CD4-positive, alpha-beta T cell treated with Interleukin-4 for 1 hour (primary cell): ENCODE data around the gene TFB1M.
"Not testable (repeated sequence)": the region's sequence is repeated elsewhere in the genome, so short reads cannot be mapped to it uniquely, and the experiment has no call there.

Experiments used
- DNase-seq, 2 donors: peaks; one replicate each; pipeline ENCODE4 v3.0.0-alpha.2; 2020 to 2022

The TFB1M gene

DNA sequence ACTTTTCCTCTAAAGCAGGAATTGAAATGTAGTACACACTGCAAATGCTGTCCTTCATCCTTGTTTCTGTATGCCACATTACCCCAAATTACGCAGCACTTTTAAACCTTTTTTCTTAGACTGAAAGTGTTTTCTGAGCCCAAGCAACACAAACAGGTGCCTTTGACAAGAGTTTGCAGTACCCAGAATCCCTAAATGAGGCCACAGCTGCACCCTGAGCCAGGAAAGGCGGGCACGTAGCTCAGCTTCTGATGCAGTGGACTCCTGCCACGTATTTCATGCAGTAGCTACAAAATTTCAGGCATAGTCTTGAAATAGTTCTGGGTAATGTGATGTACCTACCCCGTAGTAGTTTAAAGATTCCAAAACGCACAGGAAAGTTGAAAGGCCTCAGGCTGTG, 81.4 kb downstream of the TFB1M start:
- DNase-seq = no peak

DNA sequence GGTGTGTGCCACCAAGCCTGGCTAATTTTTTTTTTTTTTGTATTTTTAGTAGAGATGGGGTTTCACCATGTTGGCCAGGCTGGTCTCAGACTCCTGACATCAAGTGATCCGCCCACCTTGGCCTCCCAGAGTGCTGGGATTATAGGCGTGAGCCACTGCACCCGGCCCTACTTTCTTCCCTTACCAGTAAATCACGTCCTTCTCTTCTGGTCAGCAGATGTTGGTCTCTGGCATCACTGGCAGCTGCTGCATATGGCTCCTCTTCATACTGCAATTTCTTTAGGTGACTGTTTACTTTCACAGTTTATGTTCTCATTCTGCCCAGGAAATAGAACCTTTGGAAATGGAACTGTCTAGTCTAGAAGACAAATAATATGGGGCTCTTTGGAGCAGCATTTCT, 83.3 kb downstream of the TFB1M start:
- not testable (repeated sequence) for DNase-seq

DNA sequence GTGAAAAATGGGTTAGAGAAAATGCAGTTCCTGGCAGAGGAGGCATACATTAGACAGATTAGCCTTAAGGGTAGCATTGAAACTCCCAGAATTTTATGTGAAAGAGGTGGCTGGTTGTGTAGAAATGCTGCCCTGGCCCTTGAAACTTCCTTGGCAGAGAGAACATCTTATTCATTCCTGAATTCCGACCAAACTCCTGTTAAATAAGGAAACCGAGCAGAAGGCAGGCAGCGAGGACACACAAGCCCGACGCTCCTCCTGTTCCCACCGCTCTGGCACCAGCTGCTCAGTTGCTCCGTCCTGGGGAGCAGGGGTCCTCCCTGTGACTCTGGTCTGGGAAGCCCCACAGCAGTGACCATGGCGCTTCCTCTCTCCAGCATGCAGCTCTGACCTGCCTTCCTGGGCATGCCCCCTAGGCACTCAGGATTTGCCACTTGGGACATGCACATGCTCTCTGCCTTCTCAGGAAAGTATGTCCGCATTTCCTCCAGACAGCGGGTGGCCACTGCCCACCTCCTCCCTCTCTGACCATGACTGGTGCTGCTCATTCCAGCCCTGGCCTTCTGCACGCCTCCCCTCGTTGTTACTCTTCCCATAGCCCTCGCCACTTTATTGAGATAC, 85.6 kb downstream of the TFB1M start:
- no peak for DNase-seq

DNA sequence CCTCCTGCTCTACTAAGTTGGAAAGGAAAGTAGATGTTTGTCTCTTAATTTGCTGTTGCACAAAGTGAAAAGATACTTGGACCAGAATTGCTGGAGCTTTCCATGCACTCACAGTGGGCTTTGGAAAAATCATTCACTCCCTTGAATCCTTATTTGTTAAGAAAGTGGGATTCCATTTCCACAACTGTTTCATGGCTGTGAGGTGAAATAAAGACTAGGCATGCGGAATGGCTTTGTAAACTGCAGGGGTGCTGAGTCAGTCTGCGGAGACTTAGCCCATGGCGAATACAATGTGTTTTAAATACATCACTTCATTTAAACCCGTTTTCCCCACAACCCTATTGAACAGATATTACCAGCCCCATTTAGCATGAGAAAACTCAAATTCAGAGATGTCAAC, 87.2 kb downstream of the TFB1M start:
- DNase-seq = no peak

DNA sequence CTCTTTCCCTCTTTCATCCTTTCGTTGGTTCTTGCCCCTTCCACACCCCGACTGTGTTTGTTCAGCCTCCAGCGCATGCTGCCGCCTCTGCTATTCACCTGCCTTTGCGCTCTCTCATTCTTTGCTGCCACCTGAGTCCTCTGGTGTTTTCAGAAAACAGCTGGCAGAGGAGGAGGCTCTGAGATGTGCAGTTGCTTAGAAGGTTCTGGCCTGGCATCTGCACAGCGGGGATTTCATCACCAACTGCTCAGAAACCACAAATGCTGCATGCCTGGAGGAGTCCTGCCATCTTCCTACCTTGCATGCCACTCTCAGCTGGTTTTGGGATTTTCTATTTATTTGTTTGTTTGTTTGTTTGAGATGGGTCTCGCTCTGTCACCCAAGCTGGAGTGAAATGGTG, 89.7 kb downstream of the TFB1M start:
- no peak for DNase-seq

DNA sequence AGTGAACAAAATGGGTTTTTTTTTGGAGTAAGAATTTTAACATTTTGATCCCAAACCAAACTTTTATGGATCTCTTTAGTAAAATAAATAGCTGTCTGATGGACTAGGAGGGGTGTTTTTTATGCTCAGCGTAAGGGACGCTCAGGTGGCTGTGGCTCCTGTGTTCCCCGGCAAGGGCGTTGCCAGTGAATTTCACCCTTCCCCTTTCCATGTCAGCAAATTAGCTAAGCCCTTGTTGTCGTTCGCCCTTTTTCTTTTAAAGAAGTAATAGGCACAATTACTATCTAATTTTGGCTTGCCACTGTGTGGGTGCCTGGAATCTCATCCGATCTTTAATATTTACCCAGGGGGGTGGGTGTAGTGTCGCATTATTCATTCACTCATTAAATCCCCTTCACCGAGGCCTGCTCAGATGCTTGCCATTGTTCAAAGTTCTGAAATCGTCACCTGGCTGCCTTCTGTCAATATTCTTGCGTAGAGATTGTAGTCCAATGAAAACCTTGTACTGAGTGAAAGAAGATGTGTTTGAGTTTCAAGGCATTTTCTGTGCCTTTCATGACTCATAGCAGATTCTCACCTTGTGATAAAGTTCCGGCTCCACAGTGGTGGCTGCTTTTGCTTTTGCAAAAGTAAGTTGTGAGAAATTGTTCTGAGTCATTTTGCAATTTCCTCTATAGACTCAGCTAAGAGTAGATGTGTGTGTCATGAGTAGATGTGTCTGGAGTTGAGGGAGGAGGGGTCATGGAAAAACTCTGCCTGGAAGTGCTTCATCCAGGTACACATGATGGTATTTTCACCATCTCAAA, 90.4 kb downstream of the TFB1M start:
- peak; percentile 42 to 47 for DNase-seq

DNA sequence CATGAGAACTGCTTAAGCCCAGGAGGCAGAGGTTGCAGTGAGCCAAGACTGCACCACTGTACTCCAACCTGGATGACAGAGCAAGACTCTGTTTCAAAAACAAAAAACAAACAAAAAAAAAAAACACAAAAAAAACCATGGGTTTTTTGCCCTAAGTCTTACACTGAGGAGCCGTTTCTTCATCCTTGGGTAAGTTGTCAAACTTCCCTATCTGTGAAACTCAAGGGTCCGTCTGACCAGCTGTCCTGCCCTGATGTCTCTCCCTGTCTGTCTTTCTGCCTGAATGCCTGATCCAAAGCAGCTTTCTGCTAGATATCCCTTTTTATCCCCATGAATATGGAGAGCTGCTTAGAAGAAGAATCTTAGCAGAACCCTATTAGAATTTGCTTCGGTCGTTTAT, 91.8 kb downstream of the TFB1M start:
- DNase-seq = no peak

DNA sequence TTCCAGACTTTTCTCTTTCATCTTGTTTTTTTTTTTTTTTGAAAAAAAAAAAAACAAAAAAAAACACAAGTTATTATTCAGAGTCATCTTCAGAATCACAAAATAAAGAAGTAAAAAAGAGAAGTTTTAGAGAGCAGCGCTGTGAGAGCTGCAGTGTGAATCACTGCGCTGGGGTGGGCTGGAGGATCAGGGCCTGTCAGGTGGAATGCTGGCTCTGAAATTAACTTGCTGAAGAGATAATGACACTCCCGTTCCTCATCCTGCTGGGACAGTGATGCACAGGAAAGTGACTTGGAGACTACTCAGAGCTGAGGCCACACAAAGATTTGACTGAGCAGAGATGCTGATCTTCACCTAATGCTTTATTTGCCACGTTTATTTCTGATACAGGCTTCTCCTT, 93.2 kb downstream of the TFB1M start:
- peak in 1 of 2 donors; percentile 50 for DNase-seq

DNA sequence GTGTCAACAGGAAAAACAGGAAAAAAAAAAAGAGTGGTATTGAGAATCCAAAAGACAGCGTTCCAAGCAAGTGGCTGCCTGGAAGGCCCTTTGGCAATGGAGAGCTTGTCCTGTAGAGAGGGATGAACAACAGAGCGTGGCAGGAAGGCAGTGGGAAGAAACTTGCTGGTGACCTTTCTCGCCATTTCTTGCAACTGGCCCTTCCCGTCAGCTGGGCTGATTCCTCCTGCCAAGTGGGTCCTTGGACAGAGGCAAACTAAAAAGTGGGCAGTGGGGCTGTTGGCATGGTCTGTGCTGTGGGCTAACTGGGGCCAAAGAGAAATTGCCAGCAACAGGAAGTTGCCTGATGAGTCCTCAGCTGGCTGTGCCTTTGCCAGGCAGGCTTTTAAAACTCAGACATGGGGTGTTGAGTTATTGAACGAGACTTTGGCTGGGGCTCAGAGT, 94.4 kb downstream of the TFB1M start:
- DNase-seq = no peak

DNA sequence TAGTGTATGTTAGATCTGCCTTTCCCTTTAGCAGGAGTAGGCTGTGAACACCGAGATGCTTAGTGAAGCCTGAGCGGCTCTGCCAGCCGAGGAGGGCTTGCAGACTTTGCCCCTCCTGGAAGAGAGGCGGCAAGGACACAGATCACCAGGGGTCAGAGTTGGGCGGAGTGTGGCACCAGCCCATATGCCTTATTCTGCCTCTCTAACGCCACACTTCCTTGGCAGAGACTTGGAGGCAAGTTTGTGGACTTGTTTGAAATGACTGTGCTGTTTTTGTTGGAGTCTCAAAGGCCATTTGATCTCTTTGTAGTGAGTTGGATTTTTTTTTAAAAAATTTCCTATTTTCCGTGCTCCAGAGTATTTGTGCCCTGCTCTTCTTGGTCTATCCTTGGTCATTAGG, 95.0 kb downstream of the TFB1M start:
- DNase-seq = no peak

DNA sequence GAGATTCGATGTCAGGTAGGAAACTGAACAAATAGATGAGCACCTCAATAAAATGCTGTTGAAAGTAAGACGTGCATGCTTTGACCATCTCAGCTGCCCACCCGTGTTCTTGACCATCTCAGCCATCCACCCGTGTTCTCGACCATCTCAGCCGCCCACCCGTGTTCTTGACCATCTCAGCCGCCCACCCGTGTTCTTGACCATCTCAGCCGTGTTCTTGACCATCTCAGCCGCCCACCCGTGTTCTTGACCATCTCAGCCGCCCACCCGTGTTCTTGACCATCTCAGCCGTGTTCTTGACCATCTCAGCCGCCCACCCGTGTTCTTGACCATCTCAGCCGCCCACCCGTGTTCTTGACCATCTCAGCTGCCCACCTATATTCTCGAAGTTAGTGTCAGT, 95.6 kb downstream of the TFB1M start:
- DNase-seq = not testable (repeated sequence)

DNA sequence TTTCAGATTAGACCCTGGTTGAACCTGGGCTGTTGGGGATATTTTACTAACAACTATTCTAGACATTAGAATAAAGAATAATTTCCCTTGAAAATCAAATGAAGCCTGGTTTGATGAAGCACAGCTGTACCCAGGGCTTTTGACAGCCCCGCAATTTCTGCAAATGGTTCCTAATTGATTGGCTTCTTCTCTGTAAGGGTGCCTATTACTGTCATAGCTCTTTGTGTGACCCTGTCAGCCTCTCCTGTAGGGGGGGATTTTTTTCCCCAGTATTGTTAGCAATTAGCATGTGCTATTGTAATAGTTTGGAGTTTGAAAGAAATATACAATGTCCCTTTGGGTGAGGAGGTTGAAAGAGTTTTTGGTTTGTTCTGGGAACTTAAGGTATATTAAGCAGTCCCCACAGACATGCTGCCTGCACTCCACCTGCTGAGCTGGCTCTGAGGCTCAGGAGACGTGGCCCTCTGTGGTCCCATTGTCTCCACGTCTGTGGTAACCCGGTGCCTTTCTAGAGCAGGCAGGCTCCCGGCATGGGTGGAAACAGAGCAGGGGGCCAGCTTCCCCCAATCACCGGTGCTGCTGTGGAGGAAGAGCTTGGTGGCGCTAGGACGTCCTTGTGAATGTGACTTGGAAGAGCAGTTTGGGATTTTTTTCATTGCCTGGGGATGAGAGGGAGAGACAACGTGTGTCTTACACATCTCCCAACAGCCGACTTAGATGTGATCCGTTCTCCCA, 97.8 kb downstream of the TFB1M start:
- DNase-seq = no peak

DNA sequence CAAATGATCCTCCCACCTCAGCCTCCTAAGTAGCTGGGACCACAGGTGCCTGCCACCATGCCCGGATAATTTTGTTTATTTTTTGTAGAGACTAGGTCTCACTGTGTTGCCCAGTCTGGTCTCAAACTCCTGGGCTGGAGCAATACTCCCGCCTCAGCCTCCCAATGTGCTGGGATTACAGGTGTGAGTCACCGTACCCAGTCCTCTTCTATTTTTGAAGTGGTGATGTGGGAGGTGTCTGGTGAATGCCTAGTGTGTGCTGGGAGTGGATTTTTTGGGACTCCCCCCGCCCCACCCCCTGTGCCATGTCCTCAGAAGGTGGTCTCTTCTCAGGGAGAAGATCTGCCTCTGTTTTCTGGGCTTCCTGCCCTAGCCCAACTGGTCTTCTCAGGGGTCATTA, 98.4 kb downstream of the TFB1M start:
- DNase-seq = no peak

DNA sequence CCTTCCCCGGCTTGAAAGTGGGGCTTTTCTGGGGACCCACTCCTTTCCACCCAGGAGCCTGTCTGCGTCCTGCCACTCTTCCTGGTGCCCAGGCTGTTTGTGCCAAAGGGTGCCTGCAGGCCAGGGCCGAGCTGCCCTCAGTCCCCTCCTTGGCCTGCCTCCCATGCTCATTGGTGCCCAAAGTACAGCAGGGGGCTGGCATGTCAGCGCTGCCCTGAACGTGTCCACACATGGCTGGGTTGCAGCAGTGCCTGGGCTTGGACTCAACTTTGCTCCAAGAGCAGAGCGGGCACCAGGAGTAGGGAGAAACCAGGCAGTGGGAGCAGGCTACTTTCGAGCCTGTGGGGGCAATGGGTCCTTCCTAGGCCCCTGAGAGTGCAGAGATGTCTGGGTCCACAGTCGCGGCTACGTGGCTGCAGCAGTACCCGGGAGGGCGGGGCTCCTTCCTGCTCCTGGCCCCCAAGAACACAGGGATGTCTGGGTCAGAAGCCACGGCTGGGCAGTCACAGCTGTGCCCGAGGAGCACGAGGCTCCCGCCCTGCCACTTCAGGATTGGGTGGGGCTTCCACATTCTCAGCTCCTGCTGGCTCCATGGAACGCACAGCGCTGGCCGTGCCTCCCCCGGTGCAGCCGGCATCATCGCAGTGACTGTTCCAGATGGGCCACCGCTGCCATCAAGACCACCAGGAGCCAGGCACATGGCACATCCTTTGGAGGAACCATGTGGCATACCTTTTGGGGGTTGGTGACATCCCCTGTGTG, 100.5 kb downstream of the TFB1M start:
- no peak for DNase-seq

DNA sequence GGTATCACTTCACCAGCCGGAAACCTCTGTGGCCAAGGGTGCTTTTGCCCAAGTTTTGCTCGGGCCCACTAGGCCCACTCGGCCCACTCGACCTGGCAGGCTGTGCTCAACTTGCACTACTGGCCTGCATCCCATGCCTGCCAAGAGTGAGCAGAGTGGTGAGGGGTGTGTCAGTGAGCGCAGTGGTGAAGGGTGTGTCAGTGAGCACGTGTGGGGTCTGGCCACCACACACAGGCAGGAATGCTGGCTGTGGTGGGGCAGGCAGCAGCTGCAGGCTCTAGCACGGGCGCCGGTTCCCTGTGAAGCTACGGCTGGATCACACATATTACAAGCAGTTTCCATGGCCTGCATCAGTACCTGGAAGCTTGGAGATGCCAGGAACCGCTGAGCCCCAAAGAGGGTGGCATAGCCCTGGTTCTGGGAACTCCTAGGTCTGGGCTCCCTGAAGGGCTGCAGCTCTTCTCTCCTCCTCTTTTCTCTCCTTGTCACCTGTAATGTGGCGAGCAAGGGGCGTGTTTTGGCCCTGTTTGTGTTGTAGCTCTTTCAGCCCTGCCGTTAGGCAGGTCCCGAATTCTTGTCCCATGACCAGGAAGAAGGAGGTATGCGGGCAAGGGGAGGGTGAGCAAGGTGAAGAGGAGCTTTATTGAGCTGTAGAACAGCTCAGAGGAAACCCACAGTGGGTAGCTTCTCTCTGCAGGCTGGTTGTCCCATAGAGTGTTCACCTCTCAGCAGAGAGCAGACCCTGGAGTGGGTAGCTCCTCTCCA, 101.5 kb downstream of the TFB1M start:
- DNase-seq = no peak

DNA sequence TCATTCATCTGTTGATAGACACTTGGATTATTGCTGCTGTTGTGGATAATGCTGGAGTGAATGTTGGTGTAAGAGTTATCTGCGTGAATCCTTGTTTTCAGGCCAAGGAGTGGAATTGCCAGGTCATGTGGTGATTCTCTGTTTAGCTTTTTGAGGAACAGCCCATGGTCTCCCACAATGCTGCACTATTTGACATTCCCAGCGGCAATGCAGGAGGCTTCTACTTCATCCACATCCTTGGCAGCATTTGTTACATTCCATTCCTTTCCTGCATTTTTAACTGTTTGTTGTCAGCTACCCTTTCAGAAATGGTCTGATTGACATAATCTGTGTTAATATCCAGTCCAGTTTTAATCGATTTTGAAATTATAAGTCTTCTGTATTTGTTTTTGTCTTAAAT, 102.2 kb downstream of the TFB1M start:
- DNase-seq = no peak

DNA sequence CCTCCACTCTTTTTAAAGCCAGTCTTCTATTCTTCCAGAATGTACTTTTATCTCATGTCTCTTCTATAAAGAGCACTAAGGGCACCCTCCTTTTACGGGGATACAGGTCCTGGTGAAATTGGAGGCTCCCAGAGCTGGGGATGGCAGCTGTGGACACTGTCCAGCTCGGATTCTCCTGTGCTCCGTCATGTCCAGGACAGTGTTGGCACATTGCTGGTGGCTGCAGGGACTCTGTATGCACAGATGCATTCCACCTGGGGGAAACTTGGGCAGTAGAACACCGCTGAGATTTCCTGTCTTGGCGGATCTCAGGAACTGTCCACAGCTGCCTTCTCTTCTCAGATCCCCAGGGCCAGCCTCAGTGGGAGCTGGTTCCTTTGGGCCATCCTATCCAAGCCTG, 107.1 kb downstream of the TFB1M start:
- no peak for DNase-seq
